ENCODE results near the gene RFX2. TPM values are rescaled to one million over a fixed set of nuclear protein-coding genes. Genes with fewer than 3 reads are reported as not detected.

Gene RFX2
- total RNA-seq, 1 experiment from 2014 or later, result 13.7 TPM

DNA sequence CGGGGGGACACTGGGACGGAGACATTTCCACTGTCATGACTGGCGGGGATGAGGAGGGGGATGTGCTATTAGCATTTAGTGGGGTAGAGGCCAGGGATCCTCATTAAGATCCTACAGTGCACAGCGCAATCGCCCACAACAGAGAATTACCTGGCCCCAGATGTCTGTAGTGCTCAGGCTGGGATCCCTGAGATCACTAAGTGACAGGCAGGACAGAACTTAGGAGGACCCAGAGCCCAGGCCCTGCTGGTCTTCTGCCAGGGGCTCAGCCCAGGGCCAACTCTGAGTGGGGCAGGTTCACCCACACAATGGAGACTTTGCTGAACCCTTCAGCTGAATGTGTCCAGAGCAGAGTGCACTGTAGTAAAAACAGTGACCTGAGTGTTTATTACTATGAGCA is 136.9 kb downstream of the RFX2 start:
- Mint-ChIP-seq H3K27ac (ENCODE audit: unreplicated experiment) (no peak overlapping the region), H3K36me3 (ENCODE audit: insufficient read depth, unreplicated experiment) (peaks cover 40% of the 10 kb centered on the region), H3K4me3 (ENCODE audit: low read depth, unreplicated experiment) (no peak overlapping the region), H3K9me3 (ENCODE audit: low read depth, unreplicated experiment) (no peaks in the 10 kb centered on the region), H3K27me3 (ENCODE audit: unreplicated experiment) (no peaks in the 10 kb centered on the region), H3K4me1 (ENCODE audit: low read depth, unreplicated experiment) (peaks cover 27% of the 10 kb centered on the region)
- TF ChIP-seq, protein P1, sequence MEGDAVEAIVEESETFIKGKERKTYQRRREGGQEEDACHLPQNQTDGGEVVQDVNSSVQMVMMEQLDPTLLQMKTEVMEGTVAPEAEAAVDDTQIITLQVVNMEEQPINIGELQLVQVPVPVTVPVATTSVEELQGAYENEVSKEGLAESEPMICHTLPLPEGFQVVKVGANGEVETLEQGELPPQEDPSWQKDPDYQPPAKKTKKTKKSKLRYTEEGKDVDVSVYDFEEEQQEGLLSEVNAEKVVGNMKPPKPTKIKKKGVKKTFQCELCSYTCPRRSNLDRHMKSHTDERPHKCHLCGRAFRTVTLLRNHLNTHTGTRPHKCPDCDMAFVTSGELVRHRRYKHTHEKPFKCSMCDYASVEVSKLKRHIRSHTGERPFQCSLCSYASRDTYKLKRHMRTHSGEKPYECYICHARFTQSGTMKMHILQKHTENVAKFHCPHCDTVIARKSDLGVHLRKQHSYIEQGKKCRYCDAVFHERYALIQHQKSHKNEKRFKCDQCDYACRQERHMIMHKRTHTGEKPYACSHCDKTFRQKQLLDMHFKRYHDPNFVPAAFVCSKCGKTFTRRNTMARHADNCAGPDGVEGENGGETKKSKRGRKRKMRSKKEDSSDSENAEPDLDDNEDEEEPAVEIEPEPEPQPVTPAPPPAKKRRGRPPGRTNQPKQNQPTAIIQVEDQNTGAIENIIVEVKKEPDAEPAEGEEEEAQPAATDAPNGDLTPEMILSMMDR (IDR thresholded peaks at IDR 0.05; ENCODE audit: unreplicated experiment), result no peak
- no peak for DNase-seq
- CTCF ChIA-PET, result no interaction called here
- intact Hi-C loops (cut with micrococcal nuclease; ENCODE audit: unreplicated experiment), result no loop called here
- BruUV-seq (replicated peaks), result no TSS peak

DNA sequence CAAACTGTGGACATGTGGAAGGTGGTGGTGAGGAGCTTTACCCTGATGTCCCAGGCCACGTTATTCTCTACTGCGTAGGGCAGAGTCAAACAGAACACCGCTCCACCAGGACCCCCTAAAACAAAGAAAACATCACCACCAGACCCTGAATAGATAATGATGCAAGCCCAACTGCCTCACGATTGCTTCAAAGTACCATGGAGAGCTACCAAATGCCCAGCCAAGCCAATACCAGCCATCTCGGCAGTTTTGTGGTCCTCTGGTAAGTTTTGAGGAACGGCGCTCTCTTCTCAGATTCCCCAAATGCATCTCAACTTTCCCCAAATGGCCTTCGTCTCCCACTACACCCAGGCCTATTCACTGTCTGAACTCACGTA is 138.0 kb downstream of the RFX2 start:
- no peak overlapping the region for H3K4me3 Mint-ChIP-seq (ENCODE audit: low read depth, unreplicated experiment)
- CTCF ChIA-PET, result no interaction called here
- no peaks in the 10 kb centered on the region for H3K9me3 Mint-ChIP-seq (ENCODE audit: low read depth, unreplicated experiment)
- BruUV-seq (replicated peaks), result no TSS peak
- H3K27ac Mint-ChIP-seq (ENCODE audit: unreplicated experiment), result no peak overlapping the region
- no peaks in the 10 kb centered on the region for H3K27me3 Mint-ChIP-seq (ENCODE audit: unreplicated experiment)
- intact Hi-C loops (cut with micrococcal nuclease; ENCODE audit: unreplicated experiment), result no loop called here
- H3K4me1 Mint-ChIP-seq (ENCODE audit: low read depth, unreplicated experiment), result peaks cover 37% of the 10 kb centered on the region
- no peak for DNase-seq
- TF ChIP-seq, protein P1 (IDR thresholded peaks at IDR 0.05; ENCODE audit: unreplicated experiment), result no peak
- peaks cover 39% of the 10 kb centered on the region for H3K36me3 Mint-ChIP-seq (ENCODE audit: insufficient read depth, unreplicated experiment)

DNA sequence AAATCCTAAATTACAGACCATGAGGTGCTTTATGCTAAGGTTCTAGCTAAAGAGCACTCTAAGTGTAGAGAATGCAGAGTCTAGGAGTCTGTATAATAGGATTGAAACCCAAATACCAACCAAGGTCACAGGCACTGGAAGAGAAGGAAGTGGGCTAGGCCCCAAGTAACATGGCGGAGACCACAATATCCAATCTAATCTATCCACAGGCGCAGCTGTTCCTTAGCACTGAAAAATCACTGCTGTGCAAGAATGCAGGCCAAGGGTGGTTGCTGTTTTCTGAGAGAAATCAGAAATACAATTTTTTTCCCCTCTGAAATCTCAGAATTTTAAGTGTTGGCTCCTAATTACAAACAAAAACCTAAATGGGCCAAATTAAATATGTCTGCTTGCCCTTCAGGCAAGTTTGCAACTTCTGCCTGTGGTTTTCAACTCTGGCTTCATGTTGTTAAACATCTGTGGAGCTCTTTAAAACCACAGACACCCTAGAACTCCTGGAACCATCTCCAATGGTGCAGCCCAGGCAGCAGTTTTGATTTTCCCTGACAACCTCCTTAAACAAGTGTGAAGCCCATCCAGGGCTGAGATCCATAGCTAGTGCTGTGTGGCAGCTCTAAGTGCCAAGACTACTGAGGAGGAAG is 138.5 kb downstream of the RFX2 start:
- TF ChIP-seq, protein P1 (IDR thresholded peaks at IDR 0.05; ENCODE audit: unreplicated experiment), result no peak

DNA sequence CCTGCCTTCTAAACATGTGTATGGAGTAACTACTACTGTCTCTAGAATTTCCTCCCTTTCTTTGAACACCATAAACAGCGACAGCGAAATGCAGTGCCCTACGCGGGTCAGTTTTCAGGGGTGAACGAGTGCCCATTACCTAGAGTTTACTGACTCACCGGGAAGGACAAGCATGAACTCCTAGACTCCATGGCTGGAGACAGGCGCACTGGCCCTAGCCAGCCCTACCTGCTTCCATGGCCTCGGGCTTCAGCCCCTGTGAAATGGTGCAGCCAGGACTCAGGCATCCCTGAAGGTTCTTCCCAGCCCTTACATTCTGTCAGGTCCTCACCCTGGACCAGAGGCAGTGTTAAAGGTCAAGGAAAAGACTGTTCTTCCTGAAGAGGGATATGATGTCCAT is 140.8 kb downstream of the RFX2 start:
- CTCF ChIA-PET, result no interaction called here
- H3K27ac Mint-ChIP-seq (ENCODE audit: unreplicated experiment), result no peak overlapping the region
- H3K27me3 Mint-ChIP-seq (ENCODE audit: unreplicated experiment), result no peaks in the 10 kb centered on the region
- BruUV-seq (replicated peaks), result no TSS peak
- intact Hi-C loops (cut with micrococcal nuclease; ENCODE audit: unreplicated experiment), result no loop called here
- H3K4me3 Mint-ChIP-seq (ENCODE audit: low read depth, unreplicated experiment), result no peak overlapping the region
- DNase-seq, result no peak
- H3K36me3 Mint-ChIP-seq (ENCODE audit: insufficient read depth, unreplicated experiment), result peaks cover 16% of the 10 kb centered on the region
- peaks cover 18% of the 10 kb centered on the region for H3K4me1 Mint-ChIP-seq (ENCODE audit: low read depth, unreplicated experiment)
- TF ChIP-seq, protein P1 (IDR thresholded peaks at IDR 0.05; ENCODE audit: unreplicated experiment), result no peak
- H3K9me3 Mint-ChIP-seq (ENCODE audit: low read depth, unreplicated experiment), result no peaks in the 10 kb centered on the region

More for the DNA sequence above, 138.5 kb downstream of the RFX2 start:
- CTCF ChIA-PET, result no interaction called here
- peaks cover 37% of the 10 kb centered on the region for H3K4me1 Mint-ChIP-seq (ENCODE audit: low read depth, unreplicated experiment)
- no peaks in the 10 kb centered on the region for H3K9me3 Mint-ChIP-seq (ENCODE audit: low read depth, unreplicated experiment)
- H3K36me3 Mint-ChIP-seq (ENCODE audit: insufficient read depth, unreplicated experiment), result peaks cover 36% of the 10 kb centered on the region
- no TSS peak for BruUV-seq (replicated peaks)
- intact Hi-C loops (cut with micrococcal nuclease; ENCODE audit: unreplicated experiment), result no loop called here
- H3K27me3 Mint-ChIP-seq (ENCODE audit: unreplicated experiment), result no peaks in the 10 kb centered on the region
- no peak for DNase-seq
- no peak overlapping the region for H3K27ac Mint-ChIP-seq (ENCODE audit: unreplicated experiment)
- no peak overlapping the region for H3K4me3 Mint-ChIP-seq (ENCODE audit: low read depth, unreplicated experiment)

All from Calu3 (cell line).